BJ (cell line): ENCODE results near the gene ITGA5. TPM values are rescaled to one million over a fixed set of nuclear protein-coding genes. Genes with fewer than 3 reads are reported as not detected.
A peak's percentile ranks its signal among the peaks of the same experiment; 100 is the strongest.

Source experiments
- CTCF ChIA-PET: fragments of 350-600 bp; formaldehyde crosslinking; extraction: SDS; loops from one replicate; lab custom pipeline; 2021; ENCODE audit warnings: antibody characterized with exemption, inconsistent platforms; lab: Yijun Ruan, JAX
- POLR2A ChIA-PET: fragments of 300-600 bp; sonication (Branson Sonifier 250); formaldehyde crosslinking; extraction: SDS; loops from one replicate; lab custom pipeline; 2021; ENCODE audit warnings: antibody characterized with exemption; lab: Charles Lee
- DNase-seq: peaks from one replicate; pipeline ENCODE4 v3.0.0-alpha.2; 2011; ENCODE audit warnings: low read depth
- H3K27me3 ChIP-seq: 2 replicates; pipeline ENCODE4 v1.6.0; 2011; ENCODE audit warnings: low read length; ENCODE audit not compliant: control insufficient read depth, insufficient read depth
- H3K36me3 ChIP-seq: 2 replicates; pipeline ENCODE4 v1.5.1; 2011; ENCODE audit warnings: low read length; ENCODE audit not compliant: control insufficient read depth, insufficient read depth
- H3K4me3 ChIP-seq: 2 replicates; pipeline ENCODE4 v1.5.1; 2011; ENCODE audit warnings: low read depth, mild to moderate bottlenecking, control low read depth, low read length
- polyA plus RNA-seq: library from polyadenylated mRNA; depleted of rRNA; stranded (reverse); fragments of >200 nt; gene quantifications from 2 replicates; pipeline ENCODE4 v1.2.3, GENCODE V29; 2011
- TF ChIP-seq, protein P1 (sequence below): IDR thresholded peaks from 2 replicates; pipeline ENCODE4 v1.5.1; 2011; ENCODE audit warnings: low read depth, mild to moderate bottlenecking, control low read depth, inconsistent platforms, low read length, moderate library complexity; ENCODE audit not compliant: insufficient read depth

ITGA5 gene
- polyA plus RNA-seq, 1 experiment = 375 TPM

- H3K4me3 ChIP-seq = no peak overlapping the region
- ChIA-PET CTCF (interaction anchor here (1.0 to 5.2 kb wide), 8 partner anchors 9 to 45 kb away, joined by 3 to 53 read pairs (median 6); partner anchors contain the start of gene ZNF385A), POLR2A (no interaction called here)
- H3K27me3 ChIP-seq = no peaks in the 10 kb centered on the region
- TF ChIP-seq, protein P1, sequence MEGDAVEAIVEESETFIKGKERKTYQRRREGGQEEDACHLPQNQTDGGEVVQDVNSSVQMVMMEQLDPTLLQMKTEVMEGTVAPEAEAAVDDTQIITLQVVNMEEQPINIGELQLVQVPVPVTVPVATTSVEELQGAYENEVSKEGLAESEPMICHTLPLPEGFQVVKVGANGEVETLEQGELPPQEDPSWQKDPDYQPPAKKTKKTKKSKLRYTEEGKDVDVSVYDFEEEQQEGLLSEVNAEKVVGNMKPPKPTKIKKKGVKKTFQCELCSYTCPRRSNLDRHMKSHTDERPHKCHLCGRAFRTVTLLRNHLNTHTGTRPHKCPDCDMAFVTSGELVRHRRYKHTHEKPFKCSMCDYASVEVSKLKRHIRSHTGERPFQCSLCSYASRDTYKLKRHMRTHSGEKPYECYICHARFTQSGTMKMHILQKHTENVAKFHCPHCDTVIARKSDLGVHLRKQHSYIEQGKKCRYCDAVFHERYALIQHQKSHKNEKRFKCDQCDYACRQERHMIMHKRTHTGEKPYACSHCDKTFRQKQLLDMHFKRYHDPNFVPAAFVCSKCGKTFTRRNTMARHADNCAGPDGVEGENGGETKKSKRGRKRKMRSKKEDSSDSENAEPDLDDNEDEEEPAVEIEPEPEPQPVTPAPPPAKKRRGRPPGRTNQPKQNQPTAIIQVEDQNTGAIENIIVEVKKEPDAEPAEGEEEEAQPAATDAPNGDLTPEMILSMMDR = peak; percentile 62
- H3K36me3 ChIP-seq = peaks cover 31% of the 10 kb centered on the region
- no peak for DNase-seq
Observed at GRCh38 chr12:54394281-54394719, 24.8 kb downstream of the ITGA5 start.

DNA sequence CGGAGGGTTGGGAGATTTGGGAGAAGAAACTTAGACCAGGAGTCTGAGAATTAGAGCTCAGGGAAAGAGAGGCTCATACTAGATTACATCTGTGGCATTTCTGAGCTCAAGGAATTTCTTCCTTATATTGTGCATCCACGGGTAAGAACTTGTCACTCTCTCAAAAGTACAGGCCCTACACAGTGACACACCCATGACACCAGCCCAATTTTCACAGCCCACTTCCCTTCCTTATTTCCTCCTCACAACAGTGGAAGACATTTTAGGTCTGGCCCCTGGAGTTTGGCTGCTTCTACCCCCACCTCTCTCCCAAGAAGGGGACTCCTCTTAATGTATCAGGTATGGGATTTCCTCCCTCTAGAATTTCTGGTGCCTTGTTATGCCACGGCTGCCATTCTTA lies 25.3 kb downstream of the ITGA5 start:
- ChIA-PET POLR2A (no interaction called here), CTCF (interaction anchor here (0.6 to 5.2 kb wide), 14 partner anchors 9 to 50 kb away, joined by 3 to 53 read pairs (median 4); partner anchors contain the start of gene ZNF385A)
- DNase-seq = no peak
- Histone ChIP-seq H3K36me3 (peaks cover 31% of the 10 kb centered on the region), H3K4me3 (no peak overlapping the region), H3K27me3 (no peaks in the 10 kb centered on the region)
- TF ChIP-seq, protein P1 = no peak

GRCh38 chr12:54393207-54393609 lies 25.9 kb downstream of the ITGA5 start:
- Histone ChIP-seq H3K27me3 (no peaks in the 10 kb centered on the region), H3K36me3 (peaks cover 27% of the 10 kb centered on the region), H3K4me3 (no peak overlapping the region)
- TF ChIP-seq, protein P1 = no peak
- CTCF ChIA-PET = interaction anchor here (0.6 to 5.2 kb wide), 14 partner anchors 9 to 51 kb away, joined by 3 to 53 read pairs (median 4); partner anchors contain the start of gene ZNF385A
- POLR2A ChIA-PET = no interaction called here
- DNase-seq = no peak

DNA sequence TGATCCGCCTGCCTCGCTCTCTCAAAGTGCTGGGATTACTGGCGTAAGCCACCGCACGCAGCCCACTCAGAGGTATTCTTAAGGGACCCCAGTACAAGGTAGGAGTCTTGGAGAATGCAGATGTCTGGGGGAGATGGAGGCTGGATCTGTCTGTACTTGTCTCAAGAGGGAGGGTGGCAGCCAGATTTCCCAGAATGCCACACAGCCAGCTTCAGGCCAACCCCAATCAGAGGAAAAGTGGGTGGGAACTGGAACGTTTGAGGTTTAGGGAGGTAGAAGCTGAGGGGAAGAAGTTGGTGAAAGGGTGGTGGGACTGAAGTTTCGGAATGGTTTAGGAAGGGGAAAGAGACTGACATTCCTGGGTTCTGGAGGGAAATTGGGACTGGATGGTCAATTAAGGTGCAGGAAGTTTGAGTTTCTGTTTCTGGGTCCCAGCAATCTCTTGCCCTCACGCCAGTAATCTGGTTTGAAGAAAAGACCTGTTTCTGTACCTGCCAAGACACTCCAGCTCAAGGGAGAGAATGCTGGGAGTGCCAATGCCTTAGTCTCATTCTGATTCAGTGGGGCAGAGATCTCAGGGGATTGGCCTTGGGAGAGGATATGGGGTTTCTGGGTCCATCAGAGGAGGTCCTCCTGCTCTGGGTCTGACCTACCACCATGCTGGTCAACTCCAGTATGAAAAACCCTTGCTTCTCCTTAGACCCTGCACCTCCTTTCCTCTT lies 26.4 kb downstream of the ITGA5 start:
- ChIA-PET CTCF (interaction anchor here (0.8 to 5.2 kb wide), 12 partner anchors 8 to 51 kb away, joined by 3 to 53 read pairs (median 6); partner anchors contain the start of gene ZNF385A), POLR2A (no interaction called here)
- peaks cover 25% of the 10 kb centered on the region for H3K36me3 ChIP-seq
- H3K4me3 ChIP-seq = no peak overlapping the region
- no peak for DNase-seq
- H3K27me3 ChIP-seq = no peaks in the 10 kb centered on the region
- TF ChIP-seq, protein P1 = no peak
